PC-3 (cell line): ENCODE measurements around the gene KCND3. TPM values are rescaled to one million over a fixed set of nuclear protein-coding genes. Genes with fewer than 3 reads are reported as not detected.

Experiments
- ATAC-seq: fragments of 200-7000 bp; cut with Tn5 transposase; 2 replicates; pipeline ENCODE4 v1.9.1; 2020; ENCODE audit warnings: mild to moderate bottlenecking, moderate library complexity
- BruUV-seq: library from RNA; stranded (reverse); fragments of 400-500 nt; replicated peaks from 2 replicates; lab custom pipeline; 2021; lab: Mats Ljungman, UMichigan
- CTCF ChIA-PET: fragments of 300-600 bp; sonication (Branson Sonifier 250); formaldehyde crosslinking; loops from one replicate; lab custom pipeline; 2022; ENCODE audit warnings: antibody characterized with exemption; lab: Charles Lee
- POLR2A ChIA-PET: fragments of 300-600 bp; sonication (Branson Sonifier 250); formaldehyde crosslinking; loops from one replicate; lab custom pipeline; 2022; ENCODE audit warnings: antibody characterized with exemption; ENCODE audit not compliant: unreplicated experiment; lab: Charles Lee
- DNase-seq: peaks from one replicate; pipeline ENCODE4 v3.0.0-alpha.2; 2015
- H2AFZ ChIP-seq: fragments of 300-600 bp; sonication (generic); 2 replicates; pipeline ENCODE4 v1.6.0; 2016; ENCODE audit warnings: antibody characterized with exemption, low read length
- H3F3A ChIP-seq: fragments of 300-600 bp; sonication (generic); one replicate; pipeline ENCODE4 v1.6.0; 2017; ENCODE audit warnings: antibody characterized with exemption, low read length, control low read depth, mild to moderate bottlenecking; ENCODE audit not compliant: unreplicated experiment
- H3K27ac ChIP-seq: fragments of 300-600 bp; sonication (generic); 2 replicates; pipeline ENCODE4 v1.5.1; 2016; ENCODE audit warnings: mild to moderate bottlenecking, low read length
- H3K27me3 ChIP-seq: fragments of 300-600 bp; sonication (generic); 2 replicates; pipeline ENCODE4 v1.6.1; 2016; ENCODE audit warnings: low read length, mixed read lengths
- H3K36me3 ChIP-seq: fragments of 300-600 bp; sonication (generic); 2 replicates; pipeline ENCODE4 v1.6.1; 2016; ENCODE audit warnings: low read depth, mixed run types, low read length, mixed read lengths
- H3K4me1 ChIP-seq: fragments of 300-600 bp; sonication (generic); 2 replicates; pipeline ENCODE4 v1.5.1; 2016; ENCODE audit warnings: low read length; ENCODE audit not compliant: insufficient read depth
- H3K4me2 ChIP-seq: fragments of 300-600 bp; sonication (generic); 2 replicates; pipeline ENCODE4 v1.6.0; 2016; ENCODE audit warnings: low read length
- H3K4me3 ChIP-seq: fragments of 300-600 bp; sonication (generic); 2 replicates; pipeline ENCODE4 v1.5.1; 2016; ENCODE audit warnings: mild to moderate bottlenecking, low read length, mixed read lengths
- H3K79me2 ChIP-seq: fragments of 300-600 bp; sonication (generic); 2 replicates; pipeline ENCODE4 v1.6.1; 2017; ENCODE audit warnings: low read length, mixed read lengths
- H3K9ac ChIP-seq: fragments of 300-600 bp; sonication (generic); 2 replicates; pipeline ENCODE4 v1.6.0; 2016; ENCODE audit warnings: mild to moderate bottlenecking, low read length
- H3K9me2 ChIP-seq: fragments of 300-600 bp; sonication (generic); replicated peaks from 2 replicates; pipeline ENCODE4 v1.6.1; 2016; ENCODE audit warnings: mixed run types, low read length, mixed read lengths
- H3K9me3 ChIP-seq: fragments of 300-600 bp; sonication (generic); 2 replicates; pipeline ENCODE4 v1.6.1; 2016; ENCODE audit warnings: low read length, mixed read lengths
- H4K20me1 ChIP-seq: fragments of 300-600 bp; sonication (generic); 2 replicates; pipeline ENCODE4 v1.6.1; 2016; ENCODE audit warnings: low read length, mixed read lengths
- EZH2 ChIP-seq: fragments of 300-600 bp; sonication (generic); IDR thresholded peaks from one replicate; pipeline ENCODE4 v1.6.1; 2017; ENCODE audit warnings: antibody characterized with exemption, mild to moderate bottlenecking, low read length; ENCODE audit not compliant: unreplicated experiment
- EZH2phosphoT487 ChIP-seq: fragments of 300-600 bp; sonication (generic); IDR thresholded peaks from 2 replicates; pipeline ENCODE4 v1.6.1; 2018; ENCODE audit warnings: mild to moderate bottlenecking, antibody characterized with exemption, low read length, borderline replicate concordance
- intact Hi-C: fragments of 100-400 bp; cut with micrococcal nuclease; formaldehyde crosslinking; loops from 2 replicates; pipeline ENCODE4 v1.9.0; 2023
- total RNA-seq: library from RNA; depleted of rRNA; stranded (reverse); fragments of >200 nt; gene quantifications from 2 replicates; pipeline ENCODE4 v1.2.3, GENCODE V29; 2014
- TF ChIP-seq, protein P1 (sequence below): fragments of 300-600 bp; sonication (generic); conservative IDR thresholded peaks from 2 replicates; pipeline ENCODE4 v1.5.1; 2017; ENCODE audit warnings: antibody characterized with exemption, low read depth, mild to moderate bottlenecking, low read length

Gene KCND3
- total RNA-seq, 1 experiment from 2014 or later = not detected

DNA sequence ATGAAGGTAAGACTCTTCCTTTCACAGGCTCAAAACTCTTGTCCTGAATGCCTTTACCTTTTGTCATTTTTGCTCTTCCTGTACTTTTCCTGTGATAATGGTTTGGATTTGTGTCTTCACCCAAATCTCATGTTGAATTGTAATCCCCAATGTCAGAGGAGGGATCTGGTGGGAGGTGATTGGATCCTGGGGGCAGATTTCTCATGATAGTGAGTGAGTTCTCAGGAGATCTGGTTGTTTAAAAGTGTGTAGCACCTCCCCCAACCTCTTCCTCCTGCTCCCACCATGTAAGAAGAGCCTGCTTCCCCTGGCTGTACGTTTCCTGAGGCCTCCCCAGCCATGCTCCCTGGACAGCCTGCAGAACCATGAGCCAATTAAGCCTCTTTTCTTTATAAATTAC is 158.3 kb downstream of the KCND3 start:
- H2AFZ ChIP-seq = no peak overlapping the region
- no peaks in the 10 kb centered on the region for H3K9me3 ChIP-seq
- ChIA-PET POLR2A (no interaction called here), CTCF (no interaction called here)
- no TSS peak for BruUV-seq
- H3K9ac ChIP-seq = no peak overlapping the region
- intact Hi-C loops = no loop called here
- DNase-seq (no peak), ATAC-seq (no peak)
- no peak overlapping the region for H3K4me3 ChIP-seq
- no peak overlapping the region for H3K4me2 ChIP-seq
- TF ChIP-seq EZH2 = no peak
- TF ChIP-seq, protein P1, sequence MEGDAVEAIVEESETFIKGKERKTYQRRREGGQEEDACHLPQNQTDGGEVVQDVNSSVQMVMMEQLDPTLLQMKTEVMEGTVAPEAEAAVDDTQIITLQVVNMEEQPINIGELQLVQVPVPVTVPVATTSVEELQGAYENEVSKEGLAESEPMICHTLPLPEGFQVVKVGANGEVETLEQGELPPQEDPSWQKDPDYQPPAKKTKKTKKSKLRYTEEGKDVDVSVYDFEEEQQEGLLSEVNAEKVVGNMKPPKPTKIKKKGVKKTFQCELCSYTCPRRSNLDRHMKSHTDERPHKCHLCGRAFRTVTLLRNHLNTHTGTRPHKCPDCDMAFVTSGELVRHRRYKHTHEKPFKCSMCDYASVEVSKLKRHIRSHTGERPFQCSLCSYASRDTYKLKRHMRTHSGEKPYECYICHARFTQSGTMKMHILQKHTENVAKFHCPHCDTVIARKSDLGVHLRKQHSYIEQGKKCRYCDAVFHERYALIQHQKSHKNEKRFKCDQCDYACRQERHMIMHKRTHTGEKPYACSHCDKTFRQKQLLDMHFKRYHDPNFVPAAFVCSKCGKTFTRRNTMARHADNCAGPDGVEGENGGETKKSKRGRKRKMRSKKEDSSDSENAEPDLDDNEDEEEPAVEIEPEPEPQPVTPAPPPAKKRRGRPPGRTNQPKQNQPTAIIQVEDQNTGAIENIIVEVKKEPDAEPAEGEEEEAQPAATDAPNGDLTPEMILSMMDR = no peak
- TF ChIP-seq EZH2phosphoT487 = no peak
- H4K20me1 ChIP-seq = no peaks in the 10 kb centered on the region
- no peaks in the 10 kb centered on the region for H3K4me1 ChIP-seq
- no peaks in the 10 kb centered on the region for H3K36me3 ChIP-seq
- peaks cover 45% of the 10 kb centered on the region for H3K27me3 ChIP-seq
- H3K27ac ChIP-seq = no peak overlapping the region
- no peaks in the 10 kb centered on the region for H3K79me2 ChIP-seq
- no peaks in the 10 kb centered on the region for H3K9me2 ChIP-seq
- no peaks in the 10 kb centered on the region for H3F3A ChIP-seq

DNA sequence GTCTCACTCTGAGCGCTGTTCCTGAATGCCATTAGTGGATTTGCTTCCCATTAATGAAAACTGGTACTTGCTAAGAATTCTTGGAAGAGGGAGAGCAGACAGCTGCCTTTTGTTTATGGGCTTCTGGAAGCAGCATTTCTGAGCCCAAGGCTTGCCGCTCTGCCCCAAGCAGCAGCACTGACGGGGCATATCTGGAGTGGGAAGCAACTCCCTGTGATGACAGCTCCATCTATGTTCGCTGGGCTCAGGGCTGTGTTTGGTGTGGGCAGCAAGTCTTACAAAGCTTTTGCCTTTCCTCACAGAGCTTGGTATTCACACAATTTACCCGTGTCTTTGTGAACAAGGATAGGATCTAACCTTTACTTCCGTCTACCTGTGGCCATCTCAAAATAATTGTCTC is 161.5 kb downstream of the KCND3 start:
- H3K4me2 ChIP-seq = no peak overlapping the region
- no peaks in the 10 kb centered on the region for H3K9me2 ChIP-seq
- H4K20me1 ChIP-seq = no peaks in the 10 kb centered on the region
- ChIA-PET CTCF (no interaction called here), POLR2A (no interaction called here)
- no peak overlapping the region for H3K27ac ChIP-seq
- H3K36me3 ChIP-seq = no peaks in the 10 kb centered on the region
- H3K79me2 ChIP-seq = no peaks in the 10 kb centered on the region
- no peak overlapping the region for H3K9ac ChIP-seq
- no peak overlapping the region for H3K4me3 ChIP-seq
- no peaks in the 10 kb centered on the region for H3K9me3 ChIP-seq
- peaks cover 68% of the 10 kb centered on the region for H3K27me3 ChIP-seq
- no TSS peak for BruUV-seq
- ATAC-seq (no peak), DNase-seq (no peak)
- no peak overlapping the region for H2AFZ ChIP-seq
- no peaks in the 10 kb centered on the region for H3F3A ChIP-seq
- no peaks in the 10 kb centered on the region for H3K4me1 ChIP-seq
- intact Hi-C loops = no loop called here
- TF ChIP-seq EZH2 (no peak), EZH2phosphoT487 (no peak)
- TF ChIP-seq, protein P1 = no peak

GRCh38 chr1:111826278-111826677 is 163.2 kb downstream of the KCND3 start:
- Histone ChIP-seq H3K9me2 (no peaks in the 10 kb centered on the region), H3K27me3 (peaks cover 82% of the 10 kb centered on the region), H3K79me2 (no peaks in the 10 kb centered on the region), H3K9me3 (no peaks in the 10 kb centered on the region), H3K9ac (no peak overlapping the region), H3K36me3 (no peaks in the 10 kb centered on the region), H3K27ac (no peak overlapping the region), H2AFZ (no peak overlapping the region), H3K4me3 (no peak overlapping the region), H3K4me2 (no peak overlapping the region), H4K20me1 (no peaks in the 10 kb centered on the region), H3F3A (no peaks in the 10 kb centered on the region), H3K4me1 (no peaks in the 10 kb centered on the region)
- POLR2A ChIA-PET = no interaction called here
- TF ChIP-seq EZH2phosphoT487 (no peak), EZH2 (no peak)
- TF ChIP-seq, protein P1 = no peak
- no TSS peak for BruUV-seq
- intact Hi-C loops = no loop called here
- ATAC-seq (no peak), DNase-seq (no peak)
- CTCF ChIA-PET = no interaction called here
